Right hindlimb (tissue), 1 donor: ENCODE measurements around the gene PANK4.

Experiments
- DNase-seq: peaks from one replicate; pipeline ENCODE4 v3.0.0-alpha.2; 2018

PANK4 gene

GRCh38 chr1:2528016-2528415 is 1.6 kb upstream of the PANK4 start:
- no peak for DNase-seq

GRCh38 chr1:2527556-2527860 is 1.1 kb upstream of the PANK4 start:
- DNase-seq = no peak

GRCh38 chr1:2526824-2527555 is 594 bp upstream of the PANK4 start:
- no peak for DNase-seq

GRCh38 chr1:2525572-2525919 is 850 bp downstream of the PANK4 start:
- no peak for DNase-seq

GRCh38 chr1:2523891-2524609 is 2.3 kb downstream of the PANK4 start:
- DNase-seq = no peak

- DNase-seq = no peak
Measured at GRCh38 chr1:2523191-2523890, 3.1 kb downstream of the PANK4 start.

GRCh38 chr1:2522230-2522629 is 4.2 kb downstream of the PANK4 start:
- DNase-seq = no peak

- no peak for DNase-seq
Measured at GRCh38 chr1:2520806-2521205, 5.6 kb downstream of the PANK4 start.

- DNase-seq = no peak
Measured at GRCh38 chr1:2520206-2520605, 6.2 kb downstream of the PANK4 start.

- DNase-seq = no peak
Measured at GRCh38 chr1:2519729-2520128, 6.7 kb downstream of the PANK4 start.

- no peak for DNase-seq
Measured at GRCh38 chr1:2519029-2519685, 7.2 kb downstream of the PANK4 start.

- DNase-seq = no peak
Measured at GRCh38 chr1:2518528-2518927, 7.9 kb downstream of the PANK4 start.

- DNase-seq = no peak
Measured at GRCh38 chr1:2517966-2518365, 8.4 kb downstream of the PANK4 start.

GRCh38 chr1:2516946-2517345 is 9.4 kb downstream of the PANK4 start:
- DNase-seq = no peak

GRCh38 chr1:2516124-2516523 is 10.3 kb downstream of the PANK4 start:
- no peak for DNase-seq

- DNase-seq = no peak
Measured at GRCh38 chr1:2515763-2516080, 10.7 kb downstream of the PANK4 start.

- DNase-seq = no peak
Measured at GRCh38 chr1:2514863-2515762, 11.3 kb downstream of the PANK4 start.

- DNase-seq = no peak
Measured at GRCh38 chr1:2513939-2514652, 12.3 kb downstream of the PANK4 start.

GRCh38 chr1:2512862-2513421 is 13.5 kb downstream of the PANK4 start:
- DNase-seq = no peak

- DNase-seq = no peak
Measured at GRCh38 chr1:2510366-2511155, 15.8 kb downstream of the PANK4 start.

GRCh38 chr1:2509589-2509988 is 16.8 kb downstream of the PANK4 start:
- DNase-seq = no peak
